ENCODE data around the gene SLC9A3.

SLC9A3 gene

GRCh38 chr5:555058-555623 lies 30.9 kb upstream of the SLC9A3 start:
- H3K27ac ChIP-seq: no peak overlapping the region
- no peak for TF ChIP-seq ZFX (IDR thresholded peaks at IDR 0.05)
- TF ChIP-seq CTCF (conservative IDR thresholded peaks at IDR 0.05): no peak

GRCh38 chr5:554284-554988 lies 30.2 kb upstream of the SLC9A3 start:
- H3K27ac ChIP-seq: no peak overlapping the region
- TF ChIP-seq ZFX (IDR thresholded peaks at IDR 0.05) (no peak), CTCF (conservative IDR thresholded peaks at IDR 0.05) (no peak)

DNA sequence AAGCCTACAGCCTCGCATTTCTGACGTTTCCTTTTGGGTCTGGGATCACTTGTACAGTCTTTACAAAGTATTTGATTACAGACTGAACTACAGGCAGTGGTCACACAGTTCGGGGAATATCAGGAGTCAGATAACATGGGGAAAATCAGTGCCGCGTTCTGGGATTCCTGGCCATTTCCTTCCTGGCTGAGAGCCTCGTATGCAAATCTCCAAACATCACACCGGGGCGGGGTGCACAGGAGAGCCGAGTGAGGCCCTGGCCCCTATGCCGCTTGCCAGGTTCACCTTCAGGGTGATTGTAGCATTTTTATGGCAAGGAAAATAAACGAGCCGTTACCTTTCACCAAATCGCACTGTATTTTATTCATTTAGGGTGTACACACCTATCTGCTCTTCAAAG lies 29.6 kb upstream of the SLC9A3 start:
- H3K27ac ChIP-seq: no peak overlapping the region
- TF ChIP-seq ZFX (IDR thresholded peaks at IDR 0.05) (no peak), CTCF (conservative IDR thresholded peaks at IDR 0.05) (no peak)

- H3K27ac ChIP-seq: no peak overlapping the region
- TF ChIP-seq CTCF (conservative IDR thresholded peaks at IDR 0.05) (no peak), ZFX (IDR thresholded peaks at IDR 0.05) (no peak)
Observed at GRCh38 chr5:551406-551805, 27.2 kb upstream of the SLC9A3 start.

DNA sequence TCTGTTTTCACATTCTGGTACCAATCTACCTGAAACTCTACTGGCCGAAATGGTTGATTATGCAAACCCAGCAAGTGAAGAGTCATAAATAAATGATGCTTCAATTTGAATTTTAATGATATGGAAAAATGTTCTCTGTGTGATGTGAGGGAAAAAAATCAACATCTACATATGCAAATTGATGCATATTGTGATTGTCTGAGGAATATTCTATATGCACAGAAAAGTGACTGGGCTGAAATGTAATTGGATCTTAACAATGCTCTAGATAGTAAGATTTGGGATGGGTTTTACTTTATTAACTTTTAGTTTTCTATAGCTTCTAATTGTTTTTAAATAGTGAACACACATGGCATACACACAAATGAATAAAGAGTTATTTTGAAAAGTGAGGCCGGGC lies 25.0 kb upstream of the SLC9A3 start:
- TF ChIP-seq CTCF (conservative IDR thresholded peaks at IDR 0.05) (no peak), ZFX (IDR thresholded peaks at IDR 0.05) (no peak)
- H3K27ac ChIP-seq: no peak overlapping the region

DNA sequence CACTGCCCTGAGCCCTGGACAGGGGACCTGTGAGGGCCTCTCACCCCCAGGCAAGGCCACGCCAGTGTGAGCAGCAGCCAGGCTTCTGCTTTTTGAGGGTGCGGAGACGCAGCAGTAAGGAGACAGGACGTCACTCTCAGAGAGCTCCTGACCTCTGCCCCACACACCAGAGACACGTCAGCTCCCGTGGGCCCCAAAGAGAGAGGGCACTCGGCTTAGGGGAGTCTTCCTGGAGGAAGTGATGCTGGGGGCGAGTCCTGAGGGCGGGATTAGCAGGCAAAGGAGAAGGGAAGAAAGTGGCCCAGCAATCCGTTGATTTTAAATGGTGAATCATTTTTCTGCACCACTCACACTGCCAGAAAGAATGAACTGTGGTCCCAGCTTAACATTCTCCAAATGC lies 24.0 kb upstream of the SLC9A3 start:
- H3K27ac ChIP-seq: no peak overlapping the region
- no peak for TF ChIP-seq CTCF (conservative IDR thresholded peaks at IDR 0.05)
- no peak for TF ChIP-seq ZFX (IDR thresholded peaks at IDR 0.05)

DNA sequence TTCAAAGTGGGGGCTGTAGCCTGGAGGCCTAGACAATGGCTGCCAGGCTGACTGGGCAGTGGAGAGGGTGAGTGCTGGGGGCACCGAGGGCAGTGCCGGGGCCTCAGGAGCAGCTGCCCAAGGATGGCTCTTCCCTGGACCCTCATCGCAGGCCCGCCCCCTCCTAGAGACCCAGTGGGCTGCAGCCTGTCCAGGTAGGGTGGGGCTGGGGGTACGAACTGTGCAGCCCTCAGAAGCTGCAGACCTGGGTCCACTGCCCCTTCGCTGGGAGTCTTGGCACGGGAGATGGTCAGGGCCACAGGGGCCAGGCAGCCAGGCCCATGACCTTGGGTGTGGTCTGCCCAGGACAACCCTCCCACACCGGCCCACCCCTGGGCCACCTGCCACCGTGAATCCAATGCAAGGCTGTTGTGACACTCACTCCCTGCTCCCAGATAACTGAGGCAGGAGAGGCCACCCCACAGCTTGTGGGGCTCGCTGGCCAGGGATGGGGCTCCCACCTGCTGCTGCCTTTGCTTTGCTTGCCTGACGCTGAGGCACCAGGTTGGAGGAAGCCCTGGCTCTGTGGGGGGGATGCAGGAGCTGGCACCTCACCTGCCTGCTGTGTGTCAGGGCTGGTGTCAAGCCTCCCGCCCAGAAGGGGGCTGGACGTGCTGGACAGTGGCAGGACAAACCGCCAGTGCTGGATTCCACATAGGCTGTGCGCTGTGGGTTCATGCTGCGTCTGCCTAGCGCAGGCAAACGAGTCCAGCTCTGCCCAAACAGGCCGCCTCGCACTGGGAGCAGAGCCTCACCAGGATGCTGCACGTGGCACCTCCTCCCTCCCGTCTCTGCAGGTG lies 23.1 kb upstream of the SLC9A3 start:
- TF ChIP-seq ZFX (IDR thresholded peaks at IDR 0.05) (no peak), CTCF (conservative IDR thresholded peaks at IDR 0.05) (no peak)
- H3K27ac ChIP-seq: no peak overlapping the region

All from C4-2B (cell line).